ENCODE data around the gene DAAM1.
A peak's percentile ranks its signal among the peaks of the same experiment; 100 is the strongest.

Gene DAAM1

DNA sequence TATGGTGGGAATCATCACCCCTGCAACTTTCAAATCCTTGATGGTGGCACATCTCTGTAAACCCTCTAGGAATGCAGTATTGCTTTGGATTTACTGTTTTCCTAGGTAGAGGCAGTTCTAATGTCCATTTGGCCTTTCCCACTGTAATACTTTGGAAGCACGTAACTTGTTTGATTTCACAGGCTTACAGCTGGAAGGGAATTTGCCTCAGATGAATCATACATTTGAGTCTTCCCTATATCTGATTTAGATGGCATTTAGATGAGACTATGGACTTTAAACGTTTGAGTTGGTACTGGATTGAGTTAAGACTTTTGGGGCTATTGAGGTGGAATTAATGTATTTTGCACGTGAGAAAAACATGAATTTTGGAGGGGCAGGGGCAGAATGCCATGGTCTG is 35.9 kb downstream of the DAAM1 start:
- no peak for DNase-seq

DNA sequence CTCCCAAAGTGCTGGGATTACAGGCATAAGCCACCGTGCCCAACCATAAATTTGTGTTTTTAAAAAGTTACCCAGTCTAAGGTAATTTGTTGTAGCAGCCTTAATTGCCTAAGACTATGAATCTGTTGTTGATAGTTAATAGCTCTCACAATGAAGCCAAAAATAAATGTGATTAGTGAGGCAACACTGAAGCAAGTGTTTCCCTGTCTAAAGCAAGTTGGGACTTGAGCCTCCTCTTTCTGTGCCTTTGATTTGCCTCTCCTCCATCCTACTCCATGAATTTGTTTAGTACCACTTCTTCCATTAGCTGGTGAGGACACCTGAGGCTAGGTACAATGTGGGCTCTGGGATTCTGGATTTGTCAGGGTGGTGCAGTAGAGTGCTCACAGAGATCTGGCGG is 36.8 kb downstream of the DAAM1 start:
- no peak for DNase-seq

DNA sequence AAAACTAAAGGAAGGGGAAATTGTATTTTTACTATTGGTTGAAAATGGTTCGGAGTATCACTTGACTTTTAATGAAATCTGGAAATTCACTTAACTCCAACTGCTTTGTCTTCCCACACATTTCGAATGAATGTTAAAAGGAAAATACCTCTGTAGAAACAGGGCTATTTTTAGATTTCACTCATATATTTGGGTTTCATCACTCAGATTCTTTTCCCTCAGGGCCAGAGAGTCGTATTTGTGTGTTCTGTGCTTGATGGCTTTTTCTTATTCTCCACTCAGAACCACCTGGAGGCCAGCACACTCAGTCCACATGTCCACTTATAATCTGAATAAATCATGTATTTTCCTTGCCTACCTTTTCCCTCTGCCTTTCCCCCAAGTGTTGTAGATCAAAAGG is 40.0 kb downstream of the DAAM1 start:
- DNase-seq, result no peak

DNA sequence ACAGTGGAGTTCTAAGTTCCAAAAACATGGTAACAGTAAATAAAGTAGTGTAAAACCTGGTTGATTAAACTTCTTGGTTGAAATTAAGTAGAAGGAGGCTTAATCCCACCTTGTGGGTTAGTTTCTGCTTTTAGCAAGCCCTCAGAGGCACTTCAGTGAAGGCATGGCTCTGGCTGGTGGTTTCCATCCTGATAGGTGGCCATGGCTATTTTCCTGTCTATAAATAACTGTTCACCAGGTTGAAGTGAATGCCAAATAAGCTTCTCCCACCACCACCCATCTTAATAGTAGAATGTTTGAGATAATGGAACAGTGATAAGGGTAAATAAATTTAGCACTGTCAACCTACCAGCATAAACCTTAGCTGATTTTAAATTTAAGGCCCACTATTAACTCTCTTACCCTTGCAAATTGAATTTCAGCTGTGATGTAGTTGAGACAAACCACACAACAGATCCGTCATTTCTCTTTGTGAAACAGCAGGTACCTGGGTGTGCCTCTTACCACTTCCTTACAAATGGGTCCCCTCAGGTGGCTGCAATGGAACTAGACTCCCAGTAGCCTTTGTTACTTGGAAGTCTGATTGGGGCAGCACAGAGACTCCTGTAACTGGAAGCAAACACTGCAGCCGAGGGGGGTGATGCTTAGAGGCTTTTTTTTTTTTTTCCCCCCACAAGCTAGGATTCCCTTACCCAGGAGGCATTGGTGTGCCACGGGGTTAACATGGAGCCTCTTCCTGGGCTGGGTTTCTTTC is 41.4 kb downstream of the DAAM1 start:
- DNase-seq, result peak; percentile 2

DNA sequence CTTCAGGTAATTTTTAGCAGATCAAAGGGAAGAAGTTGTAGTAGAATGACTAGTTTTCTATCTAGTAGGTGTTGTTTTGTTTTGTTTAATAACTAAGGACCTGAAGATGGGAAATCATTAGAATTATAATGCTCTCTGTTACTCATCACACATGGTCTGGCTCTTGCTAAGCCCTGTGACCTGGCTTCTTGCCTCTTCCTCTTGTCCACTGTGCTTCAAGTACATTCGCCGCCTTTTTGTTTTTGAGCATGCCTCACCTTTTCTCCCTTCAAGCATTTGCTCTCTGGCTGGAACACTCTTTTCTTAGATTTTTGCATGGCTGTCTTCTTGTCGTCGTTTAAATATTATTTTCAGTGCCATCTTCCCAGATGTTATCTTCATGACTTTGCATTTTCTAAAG is 47.7 kb downstream of the DAAM1 start:
- DNase-seq, result no peak

DNA sequence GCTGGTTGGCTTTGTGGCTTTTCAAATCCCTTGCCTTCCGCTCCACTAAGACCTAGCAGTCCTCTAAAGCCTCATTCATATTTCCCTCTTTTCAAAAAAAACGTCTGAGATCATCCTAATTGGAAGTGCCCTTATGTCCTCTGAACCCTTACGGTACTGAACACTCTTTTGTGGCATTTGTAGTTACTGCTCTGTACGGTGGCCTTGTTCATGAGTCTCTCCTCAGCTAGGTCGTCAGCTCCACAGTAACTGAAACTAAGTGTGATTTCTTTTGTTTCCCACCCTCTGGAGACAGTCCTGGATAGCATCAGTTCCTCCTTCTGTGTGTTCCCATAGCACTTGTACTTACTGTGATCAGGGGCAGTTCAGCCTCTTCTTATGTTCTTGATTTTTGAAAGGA is 49.7 kb downstream of the DAAM1 start:
- no peak for DNase-seq

DNA sequence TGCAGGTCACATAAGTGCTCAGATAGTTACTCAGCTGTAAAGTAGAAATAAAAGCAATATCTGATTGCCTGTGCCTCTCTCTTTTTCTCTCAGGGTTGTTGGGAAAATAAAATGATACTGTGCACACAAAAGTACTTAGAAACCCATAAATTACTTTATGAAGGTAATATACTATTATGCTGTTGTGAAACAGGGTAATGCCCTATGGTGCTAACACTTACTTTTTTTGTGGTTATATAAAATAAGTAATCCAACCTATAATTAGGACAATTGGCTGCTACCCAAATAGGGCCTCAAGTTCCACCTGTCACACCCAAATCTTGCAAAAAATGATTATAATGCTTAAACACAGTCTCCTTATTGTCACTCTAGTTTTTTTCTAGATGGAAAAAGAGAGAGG is 50.6 kb downstream of the DAAM1 start:
- DNase-seq, result no peak

DNA sequence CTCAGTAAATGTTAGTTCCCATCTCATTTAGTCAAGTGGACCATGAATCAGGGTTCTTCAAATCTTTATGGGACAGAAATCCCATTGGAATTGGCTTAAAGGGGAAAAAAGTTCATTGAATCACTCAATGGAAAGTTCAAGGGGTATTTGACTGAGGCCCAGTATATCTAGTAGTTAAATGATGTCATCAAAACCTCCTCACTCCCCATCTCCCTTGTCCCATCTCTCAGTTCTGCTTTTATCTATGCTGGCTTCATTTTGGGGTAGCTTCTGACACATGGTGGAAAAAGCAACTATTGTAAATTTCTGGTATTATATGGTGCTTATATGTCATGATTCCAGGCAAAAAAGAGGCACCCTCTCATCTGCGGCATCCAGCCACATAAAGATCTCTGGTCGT is 51.9 kb downstream of the DAAM1 start:
- no peak for DNase-seq

DNA sequence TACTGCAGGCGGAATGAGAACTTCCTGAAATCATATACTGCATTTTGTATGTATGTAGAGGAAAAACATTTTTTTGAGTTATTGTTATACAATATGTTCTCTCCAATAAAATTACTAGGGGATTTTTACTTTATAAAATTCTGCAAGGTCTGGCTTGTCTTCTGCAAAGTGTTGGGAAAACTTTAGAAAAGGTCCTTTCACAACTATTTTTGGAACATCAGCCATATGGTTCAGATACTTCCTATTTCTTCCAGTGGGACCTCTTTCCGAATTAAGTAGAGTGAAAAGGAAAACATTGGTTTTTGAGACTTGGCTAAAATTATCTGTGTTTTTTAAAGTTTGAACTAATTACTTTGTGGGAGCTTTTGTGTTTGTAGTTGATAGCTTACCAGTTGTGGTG is 52.7 kb downstream of the DAAM1 start:
- no peak for DNase-seq

DNA sequence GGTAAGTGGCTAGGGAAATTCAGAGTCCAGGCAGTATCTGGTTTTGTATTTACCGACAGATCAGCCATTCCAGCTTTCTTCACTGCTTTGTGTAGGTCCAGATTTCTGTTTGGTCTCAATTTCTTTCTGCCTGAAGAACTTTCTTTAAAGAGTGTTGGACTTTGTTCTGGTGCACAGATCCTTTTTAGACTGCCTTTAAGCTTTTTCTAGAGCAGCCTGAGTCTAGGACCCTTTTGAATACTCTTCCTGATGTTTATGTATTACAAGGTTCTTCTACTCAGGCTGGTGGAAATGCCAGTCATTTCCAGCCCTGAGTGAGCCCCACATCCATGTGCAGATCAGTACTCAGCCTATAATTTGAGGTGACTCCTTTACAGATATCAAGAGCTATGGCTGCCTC is 54.7 kb downstream of the DAAM1 start:
- DNase-seq, result no peak

DNA sequence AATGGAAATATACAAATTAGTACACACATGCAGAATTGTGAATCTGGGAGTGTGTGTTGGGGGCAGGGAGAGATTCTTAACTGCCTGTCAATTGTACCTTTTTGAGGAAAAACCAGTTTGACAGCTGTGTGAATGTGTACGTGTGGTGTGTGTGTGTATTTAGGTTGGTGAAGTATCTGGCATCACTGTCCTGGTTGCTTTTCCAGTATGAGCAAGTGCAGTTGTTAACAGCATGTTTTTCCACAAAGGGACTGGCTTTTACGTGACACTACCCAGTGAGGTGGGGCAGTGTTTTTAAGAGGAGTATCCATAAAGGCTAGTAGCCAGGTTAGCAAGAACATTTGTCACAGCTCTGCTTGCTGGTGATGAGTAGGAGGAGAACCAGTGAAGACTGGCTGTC is 56.1 kb downstream of the DAAM1 start:
- no peak for DNase-seq

DNA sequence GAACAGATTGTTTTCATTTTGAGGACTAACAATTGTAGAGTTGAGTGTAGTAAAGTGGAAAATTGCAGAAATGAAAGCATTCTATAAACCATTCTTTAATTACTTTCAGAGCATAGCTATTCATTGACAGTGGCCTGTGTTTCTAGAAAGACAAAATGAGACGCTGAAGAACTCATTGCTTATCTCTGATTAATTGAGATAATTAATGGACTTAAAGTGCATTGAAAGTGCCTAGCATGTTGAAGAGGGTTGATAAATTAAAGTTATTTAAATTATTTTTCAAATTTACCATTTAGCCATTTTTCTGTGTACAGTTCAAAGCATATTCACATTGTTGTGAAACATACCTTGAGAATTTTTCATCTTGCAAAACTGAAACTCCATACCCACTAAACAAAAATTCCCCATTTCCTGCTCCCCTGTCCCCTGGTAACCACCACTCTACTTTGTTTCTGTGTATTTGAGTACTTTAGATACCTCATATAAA is 57.4 kb downstream of the DAAM1 start:
- no peak for DNase-seq

DNA sequence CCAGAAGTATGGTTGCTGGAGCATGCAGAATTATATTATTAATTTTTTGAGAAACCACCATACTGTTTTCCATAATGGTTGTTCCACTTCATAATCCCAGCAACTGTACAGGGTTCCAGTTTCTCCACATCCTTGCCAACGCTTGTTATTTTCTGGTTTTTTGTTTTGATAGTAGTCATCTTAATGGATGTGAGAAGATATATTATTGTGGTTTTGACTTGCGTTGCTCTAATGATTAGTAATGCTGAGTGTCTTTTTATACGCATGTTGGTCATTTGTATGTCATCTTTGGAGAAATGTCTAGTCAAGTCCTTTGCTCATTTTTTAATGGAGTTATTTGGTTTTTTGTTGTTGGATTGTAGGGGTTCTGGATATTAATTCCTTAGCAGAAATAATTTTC is 58.1 kb downstream of the DAAM1 start:
- DNase-seq, result no peak

DNA sequence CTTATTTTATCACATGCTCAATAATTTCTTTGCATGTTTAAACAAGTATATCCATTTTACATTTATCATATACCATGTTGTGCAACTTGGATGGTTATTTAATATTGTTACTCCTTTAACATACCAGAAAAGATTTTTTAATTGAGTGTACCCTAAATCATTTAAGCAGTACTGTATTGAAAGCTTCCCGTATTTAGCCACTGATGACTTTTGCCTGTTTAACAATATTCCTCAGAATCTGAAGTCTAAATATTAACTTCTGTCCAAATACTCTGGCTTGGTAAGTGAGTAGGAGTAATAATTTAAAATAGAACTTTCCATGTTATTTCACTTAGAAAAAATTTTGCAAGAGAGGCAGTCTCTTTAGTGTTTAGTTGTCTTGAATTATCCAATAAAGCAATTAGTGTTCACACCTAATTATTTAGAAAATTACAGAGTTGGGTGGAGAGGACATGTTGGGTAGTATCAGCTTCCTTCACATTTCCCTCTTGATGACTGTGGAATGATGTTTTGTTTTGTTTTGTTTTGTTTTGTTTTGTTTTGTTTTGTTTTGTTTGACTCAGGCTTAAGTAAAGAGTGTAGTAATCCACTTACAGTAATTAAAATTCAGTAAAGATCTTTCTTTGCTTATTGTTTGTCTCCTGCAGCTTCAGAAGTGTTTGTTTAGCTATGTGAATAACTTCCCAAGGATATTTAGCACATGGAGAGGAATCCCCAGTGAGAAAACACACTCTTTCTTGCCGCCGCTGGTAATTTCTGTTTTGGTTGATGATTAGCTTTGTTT is 59.5 kb downstream of the DAAM1 start:
- DNase-seq, result no peak

DNA sequence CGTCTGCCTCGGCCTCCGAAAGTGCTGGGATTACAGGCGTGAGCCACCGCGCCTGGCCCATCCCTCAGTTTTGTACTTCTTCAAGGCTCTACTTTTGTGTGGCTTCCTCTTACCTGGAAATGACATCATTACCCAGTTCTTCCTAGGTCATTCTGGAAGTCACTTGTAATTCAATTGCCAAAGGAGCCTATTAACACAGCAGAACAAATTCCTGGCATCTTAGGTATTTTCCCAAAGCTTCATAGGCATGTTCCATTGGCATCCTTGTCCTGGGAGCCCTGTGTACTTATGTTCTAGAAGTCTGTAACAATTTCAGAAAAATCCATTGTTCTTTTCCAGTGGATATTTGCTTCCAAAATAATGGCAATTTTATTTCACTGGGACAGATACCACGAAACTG is 60.6 kb downstream of the DAAM1 start:
- no peak for DNase-seq

DNA sequence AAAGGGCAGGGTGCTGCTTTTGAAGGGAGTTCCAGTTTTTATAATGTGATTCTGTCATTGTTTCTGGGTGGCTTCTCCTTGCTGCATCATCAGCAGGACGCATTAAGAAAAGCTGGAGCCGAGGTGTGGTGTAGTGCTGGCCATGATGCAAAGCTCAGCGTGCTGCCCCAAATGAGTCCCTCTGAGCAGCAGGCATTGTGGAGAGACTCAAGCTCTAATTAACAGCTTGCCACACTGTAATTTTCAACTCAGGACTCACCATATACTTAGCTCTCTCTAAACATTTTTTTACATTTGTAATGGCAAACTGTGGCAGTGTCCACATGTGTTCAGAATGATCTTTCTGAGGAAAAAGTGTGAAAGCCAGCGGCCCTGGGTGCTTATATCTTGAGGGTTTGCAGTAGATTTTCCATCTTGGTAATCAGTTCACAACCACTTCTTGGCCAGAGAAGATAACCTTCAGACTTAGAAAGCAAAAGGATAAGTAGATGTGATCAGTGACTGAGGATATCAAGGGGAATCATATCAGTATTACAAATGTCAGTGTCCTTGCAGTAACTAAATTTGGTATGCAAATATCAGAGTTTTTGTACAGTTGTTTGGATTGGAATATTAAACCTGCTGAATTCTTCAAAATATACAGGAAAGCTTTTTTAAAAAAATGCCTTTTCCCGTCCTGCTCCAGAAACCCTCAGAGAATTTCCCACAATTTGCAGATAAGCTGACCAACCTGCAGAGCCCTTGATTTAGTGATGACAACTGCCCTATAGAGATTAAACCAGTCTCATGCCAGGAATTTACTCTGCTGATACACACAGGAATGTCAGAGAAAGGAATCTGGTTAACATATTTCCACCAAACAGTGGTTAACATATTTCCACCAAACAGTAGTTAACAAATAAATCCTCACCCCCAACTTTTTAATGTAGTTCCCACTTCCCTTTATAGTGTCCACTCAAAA is 63.6 kb downstream of the DAAM1 start:
- DNase-seq, result no peak

DNA sequence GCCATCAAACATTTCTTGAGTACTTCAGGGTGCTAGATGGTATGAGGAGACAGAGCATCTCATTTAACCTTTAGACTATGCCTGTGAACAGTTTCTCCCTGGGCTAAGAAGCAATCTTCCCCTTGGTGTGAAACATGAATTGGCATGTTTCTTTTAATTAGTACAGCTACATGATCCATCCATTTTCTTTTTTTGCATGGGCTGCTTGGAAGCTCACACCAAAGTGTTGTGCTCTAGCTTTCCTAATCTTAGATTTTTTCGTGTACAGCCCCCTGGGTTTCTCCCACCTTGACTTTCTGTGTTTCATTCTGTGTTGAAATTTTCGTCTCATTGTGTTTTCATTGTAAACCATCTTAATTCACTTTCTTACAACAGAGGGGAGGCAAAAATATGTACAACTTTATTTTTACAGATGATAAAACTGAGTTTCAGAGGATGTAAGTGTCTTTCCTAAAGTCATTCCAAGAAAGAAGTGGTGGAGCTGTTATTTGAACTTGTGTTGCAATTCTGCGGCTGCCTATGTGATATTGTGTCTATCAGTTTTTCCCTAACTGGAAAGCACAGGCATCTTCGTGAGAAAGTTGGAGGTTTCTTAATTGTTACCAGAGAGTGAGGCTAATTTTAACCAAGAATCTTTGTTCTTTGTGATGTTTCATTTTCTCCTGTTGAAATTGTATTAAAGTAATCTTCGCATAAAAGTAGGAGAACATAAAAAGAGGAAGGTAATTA is 64.5 kb downstream of the DAAM1 start:
- no peak for DNase-seq

DNA sequence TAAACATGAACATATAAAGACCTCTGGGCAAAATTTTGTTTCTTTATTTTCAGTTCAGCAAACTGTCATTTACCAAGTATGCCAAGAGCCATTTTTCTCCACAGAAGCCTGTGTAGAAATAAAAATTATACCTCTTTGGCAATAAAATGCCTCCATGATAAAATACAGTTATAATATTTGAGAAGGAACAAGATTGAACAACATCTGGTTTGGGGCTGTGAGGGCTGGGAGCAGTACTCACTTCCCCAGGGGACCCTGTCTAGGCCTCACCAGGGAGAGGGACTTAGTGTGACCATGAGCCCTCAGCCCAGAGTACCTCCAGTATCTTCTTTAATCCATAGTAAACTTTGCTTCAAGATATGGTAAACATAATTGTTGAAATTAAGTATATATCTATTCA is 65.1 kb downstream of the DAAM1 start:
- no peak for DNase-seq

DNA sequence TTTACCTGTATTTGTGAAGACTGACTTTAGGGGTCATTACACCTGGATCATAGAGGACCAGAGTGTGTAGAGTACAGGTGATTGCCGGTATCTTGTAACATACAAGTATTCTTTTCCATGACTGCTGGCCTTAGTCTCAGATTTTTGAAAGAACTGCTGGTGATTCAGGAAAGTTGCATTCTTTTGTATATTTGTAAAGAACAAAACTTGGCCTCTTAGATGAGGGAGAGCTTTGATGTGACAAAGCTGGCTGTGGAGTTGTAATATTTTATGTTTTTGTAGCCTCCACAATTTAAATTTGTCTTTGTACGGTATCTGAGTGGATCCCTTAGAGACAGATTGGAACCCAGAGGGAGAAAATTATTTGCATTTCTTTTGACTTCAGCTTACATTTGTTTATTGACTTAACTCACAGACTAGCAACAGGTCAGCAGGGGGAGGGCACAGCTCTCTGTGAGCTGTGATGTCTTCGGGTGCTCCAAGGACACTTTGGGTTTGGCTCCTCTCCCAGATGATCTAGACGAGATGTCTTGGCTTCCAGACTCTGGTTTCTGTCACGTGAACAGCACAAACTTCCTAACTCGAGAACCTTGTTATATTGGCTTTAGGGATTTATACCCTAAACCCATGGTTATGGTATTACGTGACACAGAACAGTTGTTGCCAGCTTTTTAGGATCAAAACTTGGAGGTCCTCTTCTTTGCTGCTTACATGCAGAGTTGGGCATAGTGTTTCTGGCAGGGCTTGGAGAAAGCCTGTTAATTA is 65.9 kb downstream of the DAAM1 start:
- DNase-seq, result no peak

DNA sequence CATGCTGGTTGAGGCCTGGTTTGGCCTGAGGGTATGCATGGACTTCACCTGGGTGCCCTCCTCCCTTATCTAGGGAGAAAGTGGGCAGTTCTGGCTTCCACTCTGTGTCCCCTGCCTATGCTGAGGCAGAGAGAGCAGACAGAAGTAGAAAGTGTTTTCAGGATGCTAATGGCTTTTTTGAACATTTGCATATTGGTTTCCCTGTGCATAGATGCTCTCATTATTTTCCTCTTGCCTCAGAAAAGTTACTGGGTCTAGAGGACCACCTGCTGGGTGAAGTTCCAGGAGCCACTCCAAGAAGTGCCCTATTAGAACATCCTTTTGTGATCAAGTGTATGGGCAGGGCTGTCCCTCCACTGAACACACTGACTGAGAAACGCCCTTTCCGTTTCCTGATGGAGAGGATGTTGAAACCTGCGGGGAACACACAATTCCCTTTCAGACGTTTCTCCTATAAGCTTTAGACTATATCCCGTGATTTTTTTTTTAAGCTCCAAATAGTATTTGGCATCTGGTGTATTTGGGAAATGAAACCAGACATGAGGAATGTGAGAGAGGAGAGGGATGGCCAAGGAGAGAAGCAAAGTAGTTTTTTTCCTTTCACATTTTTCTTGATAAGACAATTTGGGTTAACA is 66.6 kb downstream of the DAAM1 start:
- DNase-seq, result no peak

DNA sequence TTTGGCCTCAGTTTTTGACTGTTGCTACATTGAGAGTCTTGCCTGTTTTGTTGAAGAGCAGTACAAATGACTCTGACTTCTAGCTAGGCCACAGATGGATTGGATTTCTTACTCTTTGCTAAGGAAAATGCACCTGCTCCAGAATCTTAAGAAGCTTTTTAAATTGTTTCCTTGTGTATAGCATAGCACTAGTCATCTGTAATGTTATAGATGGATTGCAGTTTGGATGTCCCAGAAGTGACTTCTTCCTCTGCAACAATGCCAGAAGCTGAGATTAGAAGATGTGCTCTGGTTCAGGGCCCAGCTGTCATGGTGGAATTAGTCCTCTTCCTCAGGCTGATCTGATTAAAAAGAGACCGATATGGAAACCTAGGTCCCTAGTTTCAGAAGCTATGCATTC is 67.9 kb downstream of the DAAM1 start:
- no peak for DNase-seq
